Cerebellar nuclear complex (tissue), 1 donor: ENCODE data around the gene PGAM2.

Experiments
- DNase-seq, 2 experiments: peaks; one replicate each; lab custom pipeline; 2025; lab: John Stamatoyannopoulos, UW

The PGAM2 gene

DNA sequence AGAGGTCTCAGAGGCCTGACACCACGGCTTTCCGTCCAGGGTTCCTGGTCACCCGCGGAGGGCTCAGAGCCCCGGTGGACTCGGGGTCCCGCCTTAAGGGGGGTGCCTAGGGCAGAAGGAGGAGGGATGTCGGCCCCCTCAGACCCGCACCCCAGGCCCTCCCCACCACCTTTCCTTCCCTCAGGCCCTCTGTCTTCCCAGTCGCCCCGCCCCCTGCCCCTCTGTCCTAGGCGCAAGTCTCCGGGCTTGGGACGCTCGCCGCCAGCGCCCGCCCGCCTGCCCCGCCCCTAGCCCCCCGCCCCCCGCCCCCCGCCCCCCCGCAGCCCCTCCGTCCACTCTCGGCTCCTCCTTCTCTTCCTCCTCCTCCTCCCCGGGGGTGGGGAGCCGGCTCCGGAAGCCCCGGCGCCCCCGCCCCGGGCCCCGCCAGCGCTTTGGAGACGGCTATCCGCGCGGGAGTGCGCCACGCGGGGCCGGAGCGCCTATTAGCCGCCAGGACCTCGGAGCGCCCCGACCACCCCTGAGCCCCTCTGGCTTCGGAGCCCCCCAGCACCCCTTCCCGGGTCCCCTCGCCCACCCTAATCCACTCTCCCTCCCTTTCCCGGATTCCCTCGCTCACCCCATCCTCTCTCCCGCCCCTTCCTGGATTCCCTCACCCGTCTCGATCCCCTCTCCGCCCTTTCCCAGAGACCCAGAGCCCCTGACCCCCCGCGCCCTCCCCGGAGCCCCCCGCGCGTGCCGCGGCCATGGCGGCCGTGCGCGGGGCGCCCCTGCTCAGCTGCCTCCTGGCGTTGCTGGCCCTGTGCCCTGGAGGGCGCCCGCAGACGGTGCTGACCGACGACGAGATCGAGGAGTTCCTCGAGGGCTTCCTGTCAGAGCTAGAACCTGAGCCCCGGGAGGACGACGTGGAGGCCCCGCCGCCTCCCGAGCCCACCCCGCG lies 38.8 kb upstream of the PGAM2 start, which contains the start of gene AEBP1:
Gene AEBP1 (plus strand): TSS at position 423 of the 937 bp plus-strand sequence. CDS start 321 bp downstream, at position 744.
- DNase-seq: no peak

DNA sequence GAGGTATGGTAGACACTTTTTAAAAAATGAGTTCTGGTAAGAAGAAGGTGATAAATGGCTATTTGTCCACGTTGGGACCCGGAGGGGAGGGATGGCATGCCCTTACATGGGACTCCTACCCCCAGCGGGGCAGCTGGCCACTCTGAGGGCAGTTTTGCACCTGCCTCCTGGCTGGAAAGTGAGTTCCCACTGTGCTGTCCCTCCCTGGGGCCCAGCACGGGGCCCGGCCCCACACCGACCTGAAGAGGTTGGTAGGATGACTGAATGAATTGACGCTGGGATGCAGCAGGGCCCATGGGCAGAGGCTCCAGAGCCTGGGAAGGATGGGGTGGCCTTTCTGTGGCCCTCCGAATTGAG lies 38.2 kb upstream of the PGAM2 start:
- no peak for DNase-seq

DNA sequence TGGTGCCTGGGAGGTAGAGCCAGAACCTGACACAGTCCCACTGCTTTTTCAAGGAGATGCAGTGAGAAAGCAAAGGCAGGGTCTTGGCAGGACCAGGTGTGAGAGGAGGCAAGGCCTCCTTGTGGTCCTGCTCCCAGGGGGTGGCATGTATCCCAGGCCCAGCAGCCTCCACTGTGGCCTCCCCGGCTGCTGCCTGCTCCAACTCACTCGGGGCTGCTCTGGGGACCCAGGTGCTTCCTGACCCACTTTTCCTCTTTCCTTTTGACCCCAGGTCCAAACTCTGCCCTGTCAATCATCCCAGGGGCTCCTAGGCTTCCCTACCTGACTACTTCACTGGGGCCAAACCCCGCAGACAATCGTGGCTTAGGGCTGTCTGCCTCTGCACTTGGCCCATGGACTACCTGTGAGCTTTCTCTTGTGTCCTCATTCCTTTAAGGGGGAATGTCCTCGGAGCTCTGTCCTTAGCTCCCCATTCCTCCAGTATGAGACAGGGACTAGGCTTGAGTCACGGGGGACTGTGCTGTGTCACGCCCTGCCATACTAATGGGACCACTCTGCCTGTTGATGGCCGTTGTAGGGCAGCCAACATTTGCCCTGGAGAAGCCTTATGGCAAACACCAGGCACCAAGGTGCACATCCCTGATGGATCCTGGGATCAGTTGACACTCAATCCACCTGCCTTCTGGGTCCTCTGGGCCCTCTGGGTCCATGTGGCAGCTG lies 37.6 kb upstream of the PGAM2 start:
- DNase-seq: no peak

DNA sequence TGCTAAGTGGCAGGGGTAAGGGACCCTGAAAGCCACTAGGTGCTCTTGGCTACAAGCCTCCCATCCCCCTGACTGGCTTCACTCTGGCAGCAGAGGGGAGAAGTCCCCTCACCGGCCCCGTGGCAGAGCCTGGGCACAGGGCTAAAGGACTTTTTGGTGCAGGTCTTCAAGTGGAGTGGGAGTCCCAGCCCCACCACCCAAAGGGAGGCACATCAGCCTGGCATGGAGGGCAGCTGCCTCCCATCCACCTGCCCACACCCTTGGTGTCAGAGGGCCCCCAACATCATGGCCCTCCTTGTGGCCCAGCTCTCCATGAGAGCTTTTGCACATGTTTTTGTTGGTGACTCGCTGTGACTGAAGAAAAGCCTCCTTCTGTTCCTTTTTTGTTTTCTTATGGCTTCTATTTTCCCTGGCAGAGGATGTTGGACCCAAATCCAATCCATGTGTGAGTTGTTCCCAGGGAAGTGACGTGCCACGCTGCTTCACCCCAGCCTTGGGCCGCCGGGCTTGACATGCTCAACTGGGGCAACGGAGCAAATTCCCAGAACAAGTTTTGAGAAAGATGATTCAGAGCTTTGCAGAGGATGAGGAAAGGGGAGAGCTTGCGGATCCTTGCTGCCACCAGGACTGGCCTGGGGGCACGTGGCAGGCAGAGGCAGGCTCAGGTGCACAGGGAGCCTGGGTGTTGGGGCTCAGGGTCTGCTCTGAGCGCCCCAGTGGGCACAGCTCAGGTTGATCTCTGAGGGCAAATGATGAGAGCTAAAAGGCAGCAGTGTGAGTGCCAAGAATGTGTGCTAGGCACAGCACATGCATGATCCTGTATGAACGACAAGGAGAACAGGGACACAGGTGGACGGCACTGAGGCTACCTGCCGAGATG lies 36.8 kb upstream of the PGAM2 start:
- no peak for DNase-seq

DNA sequence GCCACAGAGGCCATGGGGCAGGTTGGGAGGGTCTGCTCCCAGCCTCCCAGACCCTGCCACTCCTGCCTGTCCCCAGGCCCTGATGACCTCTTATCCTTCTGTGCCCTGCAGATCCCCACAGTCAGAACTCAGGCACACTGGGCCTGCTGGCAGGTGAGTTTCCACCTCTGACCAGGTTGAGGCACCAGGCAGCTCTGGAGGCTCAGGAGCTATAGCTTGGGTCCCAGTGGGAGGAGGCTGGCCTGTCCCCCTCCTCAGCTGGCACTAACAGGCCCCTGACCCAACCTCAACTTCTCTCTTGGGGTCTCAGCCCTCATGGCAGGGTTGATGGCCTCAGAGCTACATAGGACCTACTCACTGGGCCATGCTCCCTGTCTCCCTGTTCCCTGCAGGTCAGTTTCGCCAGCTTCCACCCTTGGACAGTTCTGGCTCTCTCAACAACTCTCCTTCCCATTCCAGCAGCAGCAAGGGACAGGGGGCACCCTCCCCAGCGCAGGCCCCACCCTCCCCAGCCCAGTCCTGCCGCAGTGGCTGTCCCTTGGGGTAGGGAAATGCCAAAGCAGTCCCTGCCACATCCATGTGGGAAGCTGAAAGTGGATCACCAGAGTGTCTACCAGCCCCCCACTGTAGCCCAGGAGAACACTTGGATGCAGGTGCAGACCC lies 36.1 kb upstream of the PGAM2 start:
- DNase-seq: no peak

DNA sequence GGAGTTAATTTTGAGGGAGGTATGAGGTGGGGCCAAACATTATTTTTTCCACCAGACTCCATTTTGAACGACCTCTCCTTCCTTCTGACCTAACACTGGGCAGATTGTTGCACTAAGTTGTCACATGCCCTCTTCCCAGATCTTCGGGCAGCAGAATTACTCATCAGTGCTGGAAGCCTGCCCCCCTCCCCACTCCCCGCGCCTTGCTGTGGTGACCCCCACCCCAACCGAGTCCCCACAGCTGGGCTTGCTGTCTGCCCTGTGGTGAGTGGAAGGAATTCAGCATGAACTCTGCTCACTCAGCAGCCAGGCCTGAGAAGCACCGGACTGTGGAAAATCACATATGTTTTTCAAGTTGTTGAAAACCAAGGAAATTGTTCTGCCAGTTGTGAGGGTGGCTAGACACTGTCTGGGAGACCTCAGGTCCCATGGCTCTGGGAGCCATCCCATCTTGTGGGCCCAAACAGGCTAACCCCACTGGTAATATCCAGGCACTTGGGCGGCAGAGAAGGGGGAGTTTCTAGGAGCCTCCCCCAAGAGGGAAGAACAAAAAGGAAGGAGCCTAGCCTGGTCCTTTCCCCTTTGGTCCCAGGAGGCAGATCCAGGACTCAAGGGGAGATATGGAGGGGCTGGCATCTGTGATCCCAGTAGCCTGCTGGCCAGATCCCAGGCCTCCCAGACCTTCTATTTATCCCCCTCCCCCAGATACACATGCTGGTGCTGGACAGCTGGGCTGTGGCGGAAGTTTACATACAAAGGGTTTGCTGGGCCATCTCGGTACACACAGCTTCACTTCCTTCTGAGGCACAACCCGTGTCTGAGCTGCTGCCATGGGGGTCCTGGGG lies 35.3 kb upstream of the PGAM2 start:
- DNase-seq: no peak

DNA sequence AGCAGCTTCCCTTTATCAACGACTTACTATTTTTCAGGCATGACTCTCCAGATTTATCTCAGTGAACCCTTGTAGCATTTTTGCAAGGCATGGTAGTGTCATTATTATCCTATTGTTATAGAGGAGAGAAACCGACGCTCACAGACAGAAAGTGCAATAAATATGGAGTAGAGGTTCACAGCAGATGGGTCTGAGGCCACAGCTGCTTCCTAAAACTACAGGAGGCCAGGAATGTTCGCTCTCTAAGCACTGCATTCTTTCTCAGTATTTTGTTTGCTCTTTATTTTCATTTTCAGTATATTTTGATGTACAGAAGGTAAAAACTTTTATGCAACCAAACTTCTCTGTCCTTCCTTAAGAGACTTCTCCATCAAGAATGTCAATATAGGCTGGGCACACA lies 34.3 kb upstream of the PGAM2 start:
- DNase-seq: no peak

DNA sequence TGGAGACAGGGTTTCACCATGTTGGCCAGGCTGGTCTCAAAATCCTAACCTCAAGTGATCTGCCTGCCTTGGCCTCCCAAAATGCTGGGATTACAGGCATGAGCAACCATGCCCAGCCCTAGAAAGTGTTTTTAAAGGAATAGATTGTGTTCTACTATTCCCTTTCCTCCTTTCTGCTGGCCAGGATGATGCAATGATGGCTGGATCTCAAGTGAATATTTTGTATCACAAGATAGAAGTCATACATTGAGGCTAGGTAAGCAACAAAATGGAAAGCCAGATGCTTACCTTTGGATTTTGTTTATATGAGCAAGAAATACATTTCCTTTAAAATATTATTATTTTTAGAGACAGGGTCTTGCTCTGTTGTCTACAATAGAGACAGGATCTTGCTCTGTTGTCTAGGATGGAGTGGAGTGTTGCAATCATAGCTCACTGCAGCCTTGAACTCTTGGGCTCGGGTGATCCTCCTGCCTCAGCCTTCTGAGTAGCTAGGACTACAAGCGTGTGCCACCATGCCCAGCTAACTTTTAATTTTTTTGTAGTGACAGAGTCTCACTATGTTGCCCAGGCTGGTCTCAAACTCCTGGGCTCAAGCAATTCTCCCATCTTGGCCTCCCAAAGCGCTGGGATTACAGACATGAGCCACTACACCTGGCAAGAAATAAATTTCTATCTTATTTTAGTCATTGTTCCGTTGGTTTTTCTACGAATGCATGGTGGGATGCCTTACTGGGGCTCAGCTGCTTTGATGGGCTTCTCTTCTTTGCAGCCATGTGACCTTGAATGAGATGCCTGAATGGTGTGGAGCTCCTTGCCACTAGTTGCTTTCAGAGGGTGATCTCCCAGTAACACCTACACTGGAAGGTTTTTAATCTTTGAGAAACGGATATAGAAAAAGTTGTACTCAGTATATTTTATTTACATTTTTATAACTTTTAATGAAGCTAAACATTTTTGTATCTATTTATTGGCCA lies 33.0 kb upstream of the PGAM2 start:
- DNase-seq: no peak

DNA sequence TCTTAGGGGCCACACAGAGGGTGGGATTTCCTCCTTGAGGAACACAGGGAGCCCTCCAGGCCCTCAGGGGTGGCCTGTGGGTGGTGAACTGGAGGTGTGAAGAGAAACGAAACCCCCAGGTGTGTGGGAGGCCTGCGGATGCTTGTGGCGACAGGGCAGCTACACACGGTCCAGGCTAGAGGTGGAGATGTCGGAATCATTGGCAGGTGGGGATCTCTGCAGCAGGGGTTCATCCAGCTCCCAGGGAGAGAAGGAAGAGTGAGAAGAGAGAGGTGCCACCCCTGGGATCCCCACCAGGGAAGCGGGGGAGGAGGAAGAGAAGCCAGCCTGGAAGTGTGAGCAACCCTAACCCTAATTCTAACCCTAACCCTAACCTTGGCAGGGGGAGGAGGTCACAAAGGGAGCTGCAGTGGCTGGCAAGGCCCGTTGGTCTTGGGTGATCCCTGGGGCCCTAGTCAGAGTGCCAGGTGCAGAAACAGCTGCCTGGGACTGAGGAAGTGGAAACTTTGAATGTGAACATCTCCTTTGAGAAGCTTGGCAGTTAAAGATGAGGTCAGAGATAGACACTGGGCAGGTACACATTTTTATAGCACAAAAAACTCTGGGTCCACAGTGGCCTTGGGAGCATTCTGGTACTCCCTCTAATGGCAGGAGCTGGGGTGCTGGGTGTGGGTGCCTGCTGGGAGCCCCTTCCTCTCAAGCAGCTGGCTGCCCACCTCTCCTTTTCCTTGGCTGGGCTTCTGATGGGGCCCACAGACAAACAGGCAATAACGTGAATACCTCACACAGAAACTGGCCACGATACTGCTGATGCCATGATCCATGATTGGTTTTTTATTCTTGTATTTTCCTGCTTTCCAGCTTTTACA lies 31.9 kb upstream of the PGAM2 start:
- no peak for DNase-seq

DNA sequence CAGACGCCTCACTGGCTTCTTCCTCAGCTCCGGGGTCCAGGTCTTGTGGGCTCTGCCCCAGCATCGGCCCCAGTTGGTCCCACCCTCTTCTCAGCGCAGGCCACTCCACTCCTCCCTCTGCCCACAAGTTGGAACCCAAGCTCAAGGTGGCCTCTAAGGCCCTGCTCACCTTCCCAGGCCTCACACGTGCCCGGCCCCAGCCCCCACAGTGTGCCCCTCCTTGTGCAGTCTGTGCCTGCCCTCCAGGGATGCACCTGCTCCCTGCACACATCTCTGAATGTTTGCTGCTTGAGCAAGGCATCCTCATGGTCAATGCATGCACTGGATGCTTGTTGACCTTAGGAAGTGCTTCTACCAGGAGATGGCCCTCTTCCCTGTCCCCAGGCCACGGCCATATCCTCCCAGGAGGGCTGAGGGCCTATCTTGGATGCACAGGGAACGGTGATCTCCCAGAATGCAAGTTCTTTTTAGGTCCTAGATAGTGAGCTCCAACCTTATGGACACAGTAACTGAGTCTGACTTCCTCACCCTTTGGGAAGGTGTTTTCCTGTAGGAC lies 31.0 kb upstream of the PGAM2 start:
- no peak for DNase-seq

DNA sequence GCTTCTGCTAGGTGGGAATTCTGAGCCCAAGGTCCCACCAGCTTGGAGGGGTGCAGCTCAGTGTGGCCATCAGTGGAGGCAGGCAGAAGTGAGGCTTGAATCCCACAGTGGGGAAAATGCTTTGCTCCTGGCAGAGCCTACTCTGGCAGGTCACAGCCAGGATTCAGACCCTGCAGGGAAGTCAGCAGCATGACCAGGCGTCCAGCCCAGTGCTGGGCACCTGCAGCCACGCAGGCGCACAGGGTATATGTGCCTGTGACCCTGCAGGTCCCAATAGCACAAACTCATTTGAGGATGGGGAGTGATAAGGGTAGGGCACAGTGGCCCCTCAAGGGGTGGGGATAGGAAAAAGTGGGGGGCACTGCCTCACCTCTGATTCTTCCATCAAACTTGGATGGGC lies 30.4 kb upstream of the PGAM2 start:
- DNase-seq: no peak

DNA sequence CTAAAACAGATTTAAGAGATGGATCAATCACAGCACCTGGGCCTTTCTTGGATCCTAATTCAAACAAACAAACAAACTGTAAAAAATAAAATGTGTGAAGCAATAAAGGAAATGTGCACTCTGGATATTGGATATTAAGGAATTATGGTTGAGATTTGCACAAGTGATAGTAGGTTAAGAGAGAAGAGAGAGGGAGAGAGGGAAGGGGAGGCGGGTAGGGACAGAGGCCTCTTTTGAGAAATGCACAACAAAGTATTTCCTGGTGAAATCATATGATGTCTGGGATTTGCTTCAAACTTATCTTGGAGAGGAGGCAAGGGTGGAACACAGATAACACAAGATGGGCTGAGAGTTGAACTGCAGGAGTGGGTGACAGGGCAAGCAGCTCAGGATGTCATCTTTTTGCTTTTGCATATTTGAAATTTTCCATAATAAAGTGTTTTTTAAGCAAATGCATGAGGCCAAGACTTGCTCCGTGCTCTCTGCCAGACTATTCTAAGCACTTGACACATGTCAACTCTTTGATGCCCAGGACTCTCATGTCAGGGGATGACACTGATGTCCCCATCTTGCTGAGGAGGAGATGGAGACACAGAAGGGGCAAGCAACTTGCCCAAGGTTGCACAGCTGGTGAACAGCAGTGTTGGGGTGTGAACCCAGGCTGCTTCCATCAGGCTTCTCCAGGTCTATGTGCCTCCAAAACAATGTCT lies 29.7 kb upstream of the PGAM2 start:
- DNase-seq: no peak

DNA sequence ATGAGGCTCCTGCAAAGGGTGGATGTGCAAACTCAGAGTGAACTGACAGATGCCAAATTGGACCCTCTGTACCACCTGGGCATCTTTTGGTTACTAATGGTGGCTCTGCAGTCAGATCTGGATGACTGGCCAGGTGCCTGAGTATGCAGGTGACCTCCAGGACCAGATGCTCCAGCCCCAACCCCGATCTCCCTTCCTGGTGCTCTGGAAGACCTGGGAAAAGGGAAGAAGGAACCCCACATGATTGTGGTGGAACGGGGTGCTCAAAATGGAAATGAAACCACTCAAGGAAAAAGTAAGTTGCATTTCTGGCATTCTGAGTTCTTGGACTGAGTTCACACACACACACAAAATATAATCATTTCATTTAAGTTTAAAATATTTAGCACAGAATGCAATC lies 29.0 kb upstream of the PGAM2 start:
- DNase-seq: no peak

DNA sequence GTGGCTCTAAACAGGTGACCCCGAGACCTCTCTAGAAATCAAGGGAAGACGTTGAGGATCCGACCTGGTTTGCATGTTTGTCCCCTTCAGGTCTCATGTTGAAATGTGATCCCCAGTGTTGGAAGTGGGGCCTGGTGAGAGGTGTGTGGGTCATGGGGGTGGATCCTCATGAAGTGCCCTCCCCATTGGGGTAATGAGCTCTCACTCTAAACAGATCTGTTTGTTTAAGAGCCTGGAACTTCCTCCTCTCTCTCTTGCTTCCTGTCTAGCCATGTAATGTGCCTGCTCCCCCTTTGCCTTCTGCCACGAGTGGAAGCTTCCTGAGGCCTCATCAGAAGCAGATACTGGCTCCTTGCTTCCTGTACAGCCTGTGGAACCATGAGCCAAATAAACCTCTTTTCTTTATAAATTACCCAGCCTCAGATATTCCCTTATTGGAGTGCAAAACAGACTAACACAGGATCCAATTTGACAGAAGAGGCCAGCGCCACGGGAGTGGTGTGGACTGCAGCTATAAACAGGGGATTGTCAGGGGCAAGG lies 27.8 kb upstream of the PGAM2 start:
- no peak for DNase-seq

DNA sequence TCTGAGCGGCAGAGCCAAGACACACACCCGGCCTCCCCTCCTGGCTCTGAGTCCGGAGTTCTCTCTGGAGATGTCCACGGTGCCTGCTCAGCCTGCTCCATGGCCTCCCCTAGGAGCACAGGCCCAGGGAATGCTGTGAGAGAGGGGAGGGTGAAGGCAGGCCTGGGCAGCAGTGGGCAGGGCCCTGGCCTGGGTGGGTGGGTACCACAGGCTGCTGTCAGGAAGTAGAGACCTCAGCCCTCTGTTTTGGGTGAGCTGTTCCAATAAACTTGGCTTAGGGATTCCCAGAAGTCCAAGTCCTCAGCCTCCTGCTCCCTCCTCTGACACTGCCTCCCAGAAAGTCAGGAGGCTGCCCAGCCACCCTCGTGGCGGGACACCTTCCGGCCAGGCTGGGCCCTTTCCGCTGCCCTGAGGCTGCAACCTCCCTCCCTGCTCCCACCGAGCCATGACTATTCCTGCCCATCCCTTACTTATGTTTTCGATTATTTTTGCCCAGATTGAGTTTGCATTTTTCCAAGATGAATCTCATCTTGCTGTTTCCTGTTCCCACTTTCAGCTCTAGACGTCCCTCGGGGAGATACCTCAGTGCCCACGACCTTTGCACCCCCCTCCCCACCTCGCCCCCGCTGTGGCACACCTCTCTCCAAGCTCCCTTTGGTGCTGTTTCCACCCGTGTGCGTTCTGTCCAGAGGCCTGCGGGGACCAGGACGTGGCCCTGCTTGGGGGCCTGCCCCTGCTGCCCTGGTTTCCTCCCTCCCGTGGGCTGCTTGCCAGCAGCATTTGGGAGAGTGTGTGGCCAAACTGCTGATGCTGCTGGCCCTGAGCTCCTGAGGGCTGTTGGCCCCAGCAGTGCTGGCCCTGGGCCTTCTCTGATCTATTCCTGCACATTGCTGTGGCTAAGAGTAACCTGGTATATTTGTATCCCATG lies 22.8 kb upstream of the PGAM2 start:
- no peak for DNase-seq

DNA sequence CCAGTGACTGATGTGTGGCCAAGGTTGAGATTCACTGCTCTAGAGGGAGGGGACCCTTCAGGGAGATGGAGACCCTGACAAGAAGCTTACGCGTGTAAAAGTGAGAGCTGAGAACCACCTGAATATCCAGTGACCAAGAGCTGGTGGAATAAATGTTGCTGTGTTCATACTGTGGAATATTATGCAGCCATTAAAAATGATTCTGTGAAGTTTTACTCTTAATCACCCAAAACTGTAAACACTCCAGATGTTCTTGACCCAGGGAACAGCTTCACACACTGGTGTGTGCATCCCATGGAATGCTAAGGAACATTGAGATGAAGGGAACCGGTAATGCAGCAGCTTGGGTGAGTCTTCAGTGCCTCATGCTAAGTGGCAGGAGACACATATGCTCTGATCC lies 21.3 kb upstream of the PGAM2 start:
- no peak for DNase-seq
